GM18502 (cell line): ENCODE data around the gene CAB39.

Source experiments
- ATAC-seq: cut with Tn5 transposase; IDR thresholded peaks from one replicate; pipeline ENCODE4 v1.9.1; 2021; ENCODE audit warnings: mild to moderate bottlenecking; ENCODE audit not compliant: unreplicated experiment, poor library complexity

Gene CAB39

GRCh38 chr2:230712443-230713330 lies at the start of gene CAB39:
Gene CAB39, plus strand, starts transcription at chr2:230712842. Its CDS starts 47,160 bp downstream, at chr2:230760002.
- ATAC-seq, result peak; percentile 85

- no peak for ATAC-seq
These were observed 48.5 kb upstream of the CAB39 start for GRCh38 chr2:230664128-230664527.

- no peak for ATAC-seq
These were observed 47.8 kb upstream of the CAB39 start for GRCh38 chr2:230664844-230665243.

- ATAC-seq, result no peak
These were observed 47.4 kb upstream of the CAB39 start for GRCh38 chr2:230665263-230665691.

- no peak for ATAC-seq
These were observed 46.2 kb upstream of the CAB39 start for GRCh38 chr2:230666446-230666845.

- ATAC-seq, result no peak
These were observed 45.5 kb upstream of the CAB39 start for GRCh38 chr2:230666885-230667712.

- peak; percentile 64 for ATAC-seq
These were observed 44.3 kb upstream of the CAB39 start for GRCh38 chr2:230668184-230668938.

GRCh38 chr2:230668939-230669303 lies 43.7 kb upstream of the CAB39 start:
- peak; percentile 33 for ATAC-seq

- no peak for ATAC-seq
These were observed 43.2 kb upstream of the CAB39 start for GRCh38 chr2:230669386-230669950.

GRCh38 chr2:230671117-230671516 lies 41.5 kb upstream of the CAB39 start:
- ATAC-seq, result no peak

- ATAC-seq, result no peak
These were observed 39.8 kb upstream of the CAB39 start for GRCh38 chr2:230672836-230673235.

GRCh38 chr2:230674401-230674800 lies 38.2 kb upstream of the CAB39 start:
- ATAC-seq, result no peak

GRCh38 chr2:230674966-230675672 lies 37.5 kb upstream of the CAB39 start:
- no peak for ATAC-seq

- no peak for ATAC-seq
These were observed 36.1 kb upstream of the CAB39 start for GRCh38 chr2:230676546-230676945.

- no peak for ATAC-seq
These were observed 35.3 kb upstream of the CAB39 start for GRCh38 chr2:230677201-230677946.

GRCh38 chr2:230678018-230678417 lies 34.6 kb upstream of the CAB39 start:
- no peak for ATAC-seq

- ATAC-seq, result no peak
These were observed 34.2 kb upstream of the CAB39 start for GRCh38 chr2:230678451-230678850.

GRCh38 chr2:230680463-230681170 lies 32.0 kb upstream of the CAB39 start:
- no peak for ATAC-seq
